NCI-H187 (cell line): ENCODE results near the gene WDR44.
"Not testable (repeated sequence)": the region's sequence is repeated elsewhere in the genome, so short reads cannot be mapped to it uniquely, and the experiment has no call there.

Experiments used
- DNase-seq, 2 experiments: peaks; one replicate each; lab custom pipeline; 2025; lab: John Stamatoyannopoulos, UW

The WDR44 gene

DNA sequence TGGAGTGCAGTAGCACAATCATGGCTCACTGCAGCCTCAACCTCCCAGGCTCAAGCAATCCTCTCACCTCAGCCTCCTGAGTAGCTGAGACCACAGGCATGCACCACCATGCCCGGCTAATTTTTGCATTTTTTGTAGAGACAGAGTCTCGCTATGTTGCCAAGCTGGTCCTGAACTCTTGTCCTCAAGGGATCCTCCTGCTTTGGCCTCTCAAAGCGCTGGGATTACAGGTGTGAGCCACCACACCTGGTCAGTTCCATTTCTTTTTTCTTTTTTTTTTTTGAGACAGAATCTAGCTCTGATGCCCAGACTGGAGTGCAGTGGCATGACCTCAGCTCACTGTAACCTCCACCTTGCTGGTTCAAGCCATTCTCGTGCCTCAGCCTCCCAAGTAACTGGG lies 136.5 kb downstream of the WDR44 start:
- DNase-seq: not testable (repeated sequence)

DNA sequence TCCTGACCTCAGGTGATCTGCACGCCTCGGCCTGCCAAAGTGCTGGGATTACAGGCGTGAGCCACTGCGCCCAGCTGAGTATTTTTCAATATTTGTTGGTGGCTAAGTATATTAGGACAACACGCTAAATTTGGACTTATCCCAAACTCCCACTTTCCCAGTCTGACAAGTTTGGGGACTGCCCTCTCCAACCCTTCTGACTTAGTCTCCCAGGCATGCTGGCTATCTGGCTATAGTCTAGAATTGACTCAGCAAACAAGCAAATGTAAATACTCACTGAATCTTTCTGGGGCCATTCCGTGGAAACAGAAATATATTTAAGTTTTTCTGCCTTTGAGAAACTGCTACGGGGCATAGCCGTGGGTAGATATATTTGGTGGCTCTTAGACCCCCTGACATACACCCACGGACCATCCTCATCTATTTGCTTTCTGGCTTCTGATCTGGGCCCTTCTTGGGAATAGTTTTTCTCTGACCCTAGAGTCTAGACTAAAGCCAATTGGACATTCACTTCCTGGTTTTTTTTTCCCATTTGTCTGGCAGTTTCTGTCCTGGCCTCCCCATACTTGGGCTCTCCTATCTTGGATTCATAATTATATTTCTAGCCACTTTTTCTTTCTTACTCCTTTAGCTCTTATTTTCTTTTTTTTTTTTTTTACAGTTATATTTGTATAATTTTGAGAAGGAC lies 138.5 kb downstream of the WDR44 start:
- DNase-seq: no peak

GRCh38 chrX:118486693-118487092 lies 140.8 kb downstream of the WDR44 start:
- not testable (repeated sequence) for DNase-seq

- DNase-seq: no peak
These were observed 147.1 kb downstream of the WDR44 start for GRCh38 chrX:118493016-118493415.

DNA sequence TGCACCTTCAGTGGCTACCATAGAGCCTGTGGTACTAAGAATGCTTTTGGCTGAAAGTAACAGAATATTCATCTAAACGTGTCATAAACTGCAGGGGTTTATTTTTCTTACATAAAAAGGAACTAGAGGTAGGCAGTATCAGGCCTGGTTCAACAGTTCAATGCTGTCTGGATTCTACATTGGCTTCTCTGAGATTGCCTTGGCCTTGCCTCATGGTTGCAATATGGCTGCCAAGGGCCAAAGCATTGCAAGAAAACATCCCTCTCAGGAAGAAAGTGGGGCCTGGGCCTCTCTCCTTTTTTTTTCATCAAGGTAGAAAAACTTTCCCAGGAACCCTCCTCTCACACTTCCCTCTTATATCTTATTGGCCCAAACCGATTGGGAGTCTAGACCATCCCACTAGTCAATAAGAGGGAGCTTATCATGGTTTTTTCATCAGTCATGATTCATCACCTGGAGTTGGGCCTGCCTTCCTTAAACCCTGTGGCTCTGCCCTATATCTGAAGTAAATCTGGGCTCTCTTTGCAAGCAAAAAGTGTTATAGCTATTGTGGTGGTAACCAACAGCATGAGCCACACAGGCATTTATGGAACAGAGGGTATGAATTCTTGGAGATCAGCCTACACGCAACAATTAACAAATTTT lies 147.9 kb downstream of the WDR44 start:
- DNase-seq: no peak

GRCh38 chrX:118495061-118495921 lies 149.4 kb downstream of the WDR44 start, which contains the start of gene DOCK11:
DOCK11 (plus strand) TSS chrX:118495815; CDS start chrX:118495972, 157 bp downstream.
- DNase-seq: no peak

DNA sequence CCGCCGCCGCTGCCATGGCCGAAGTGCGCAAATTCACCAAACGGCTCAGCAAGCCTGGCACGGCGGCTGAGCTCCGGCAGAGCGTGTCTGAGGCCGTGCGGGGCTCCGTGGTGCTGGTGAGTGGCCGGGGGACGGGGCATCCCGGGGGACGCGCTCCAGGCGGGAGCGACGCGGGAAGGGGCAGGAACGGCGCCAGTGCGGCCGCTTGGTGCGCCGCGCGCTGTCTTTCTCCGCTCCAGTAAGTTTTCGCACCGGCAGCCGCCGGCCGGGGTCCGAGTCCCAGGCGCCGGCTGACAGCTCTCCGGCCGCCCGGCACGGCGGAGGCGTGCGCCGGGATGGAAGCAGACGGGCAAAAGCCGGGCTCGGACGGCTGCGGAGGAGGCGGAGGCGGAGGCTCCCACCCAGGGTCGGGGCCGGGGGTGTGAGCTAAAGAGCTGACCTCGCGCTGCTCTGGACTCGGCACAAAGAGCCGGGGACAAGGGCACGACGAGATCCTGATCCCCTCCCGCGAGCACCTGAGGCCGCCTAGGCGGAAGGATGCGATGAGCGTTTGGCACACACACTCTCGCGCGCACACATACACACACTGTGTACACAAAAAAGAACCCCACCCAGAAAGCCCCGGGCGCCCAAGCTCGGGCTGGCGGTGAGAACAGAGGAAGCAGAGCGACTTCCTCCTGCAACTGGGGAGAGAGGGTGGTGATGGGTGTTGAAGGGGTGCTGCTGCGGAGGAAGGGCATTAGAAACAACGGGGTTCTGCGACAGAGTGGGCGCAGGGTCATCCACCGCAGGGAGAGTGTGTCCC lies 150.3 kb downstream of the WDR44 start:
- no peak for DNase-seq

DNA sequence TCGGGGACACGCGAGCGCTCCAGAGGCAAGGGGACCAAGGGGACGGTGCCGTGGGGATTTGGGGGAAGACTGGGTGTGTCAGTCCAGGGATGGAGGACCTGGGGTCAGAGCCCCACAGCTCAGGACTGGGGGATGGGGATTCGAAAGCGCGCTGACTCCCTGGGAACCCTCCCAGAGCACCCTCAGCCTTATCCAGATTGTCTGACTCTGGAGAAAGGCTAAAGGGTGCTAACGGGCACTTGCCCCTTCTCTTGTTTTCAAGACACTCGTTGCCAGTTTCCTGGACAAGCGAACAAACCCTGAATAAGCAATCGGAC lies 150.8 kb downstream of the WDR44 start:
- DNase-seq: no peak

DNA sequence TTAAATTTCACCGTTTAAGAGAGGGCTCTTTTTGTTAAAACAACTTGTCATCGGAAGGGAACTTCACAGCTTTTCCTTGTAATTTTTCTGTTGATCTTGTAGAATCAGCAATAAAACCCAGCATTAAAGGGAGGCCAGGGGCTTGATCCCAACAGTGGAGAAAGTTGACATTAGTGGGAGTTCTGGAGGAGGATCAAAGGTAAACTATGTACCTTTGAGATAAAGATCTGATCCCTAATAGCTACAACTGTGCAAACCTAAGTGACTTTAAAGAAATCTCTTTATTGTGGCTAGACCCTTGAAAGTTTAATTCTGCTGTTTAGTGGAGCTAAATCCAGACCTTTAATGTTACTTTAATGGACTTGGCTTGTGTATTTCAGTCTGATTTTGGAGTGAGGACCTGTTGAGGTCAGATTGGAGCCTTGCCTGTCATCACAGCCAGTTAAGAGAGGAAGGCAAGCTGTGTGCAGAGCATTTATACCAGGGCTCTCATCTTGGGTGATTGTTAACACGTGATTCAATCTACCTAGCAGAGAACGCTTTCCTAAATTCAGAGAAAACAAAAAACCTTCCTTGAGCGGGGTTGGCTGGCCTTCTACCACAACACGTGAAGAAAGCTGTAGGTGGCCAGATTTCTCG lies 151.4 kb downstream of the WDR44 start:
- DNase-seq: no peak

- DNase-seq: no peak
These were observed 152.4 kb downstream of the WDR44 start for GRCh38 chrX:118498351-118498750.

GRCh38 chrX:118498755-118499154 lies 152.8 kb downstream of the WDR44 start:
- DNase-seq: no peak

GRCh38 chrX:118499295-118499694 lies 153.4 kb downstream of the WDR44 start:
- no peak for DNase-seq
